ENCODE data around the gene RPS6KC1. TPM values are rescaled to one million over a fixed set of nuclear protein-coding genes. Genes with fewer than 3 reads are reported as not detected.
"Not testable (repeated sequence)": the region's sequence is repeated elsewhere in the genome, so short reads cannot be mapped to it uniquely, and the experiment has no call there.

Gene RPS6KC1
- total and polyA plus RNA-seq, 9 donors: 13.1 to 25.1 (median 18.4) TPM

DNA sequence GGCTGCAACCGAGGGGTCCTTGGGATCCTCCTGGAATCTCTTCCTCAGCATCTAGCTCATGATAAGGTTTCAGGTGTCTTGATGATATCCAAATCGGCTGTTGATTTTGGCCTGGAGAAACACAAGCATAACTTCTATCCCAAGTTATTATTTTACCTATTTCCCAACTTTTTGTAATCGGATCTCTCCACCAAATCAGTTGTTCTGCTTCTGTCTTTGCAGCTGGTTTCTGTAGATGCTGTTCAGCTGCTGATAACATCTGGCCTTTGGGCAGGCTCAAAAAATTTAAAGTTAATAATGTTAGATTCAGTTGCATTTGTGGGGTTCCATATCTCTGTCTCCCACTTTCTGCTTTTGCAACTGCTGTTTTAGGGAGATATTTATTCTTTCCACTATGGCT, 24.0 kb upstream of the RPS6KC1 start:
- H3K27ac ChIP-seq (ENCODE audit: low read length); H3K27me3 ChIP-seq (ENCODE audit: control insufficient read depth, insufficient read depth, low read length): not testable (repeated sequence)
- WGBS (ENCODE audit: insufficient coverage): no CpG with 5 or more reads among the region's 3 CpGs

DNA sequence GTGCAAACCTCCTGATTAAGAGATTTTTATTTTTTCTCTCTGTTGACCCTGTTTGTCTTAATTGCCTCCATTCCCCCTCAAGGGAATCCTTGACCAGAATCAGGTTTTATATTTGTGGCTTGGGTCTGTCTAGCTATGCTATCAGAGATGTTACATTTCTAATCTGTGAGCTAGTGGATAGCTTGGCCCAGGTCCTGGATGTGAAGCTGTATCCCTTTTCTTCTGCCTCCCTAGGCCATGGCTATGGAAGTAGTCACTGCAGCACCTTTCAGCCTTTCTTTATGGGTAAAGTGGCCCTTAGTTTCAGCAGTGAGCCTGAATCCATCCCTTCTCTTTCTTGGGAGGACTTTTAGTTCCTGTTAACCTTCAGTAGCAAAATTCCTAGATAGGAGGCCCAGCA, 18.4 kb upstream of the RPS6KC1 start:
- peaks cover 5% of the 10 kb centered on the region for H3K27me3 ChIP-seq (ENCODE audit: control insufficient read depth, insufficient read depth, low read length)
- no peak overlapping the region for H3K27ac ChIP-seq (ENCODE audit: low read length)
- H3K9me3 ChIP-seq (replicated peaks; ENCODE audit: control insufficient read depth, low read depth, low read length): no peaks in the 10 kb centered on the region
- H3K4me3 ChIP-seq (ENCODE audit: low read length): no peak overlapping the region
- no peaks in the 10 kb centered on the region for H3K4me1 ChIP-seq (ENCODE audit: control insufficient read depth, insufficient read depth, low read length)
- DNase-seq: no peak
- H3K36me3 ChIP-seq (ENCODE audit: control insufficient read depth, insufficient read depth, low read length): no peaks in the 10 kb centered on the region

More for the DNA sequence above, 24.0 kb upstream of the RPS6KC1 start:
- H3K36me3 ChIP-seq (ENCODE audit: control insufficient read depth, insufficient read depth, low read length); H3K4me3 ChIP-seq (ENCODE audit: low read length); H3K9me3 ChIP-seq (replicated peaks; ENCODE audit: control insufficient read depth, low read depth, low read length); DNase-seq; H3K4me1 ChIP-seq (ENCODE audit: control insufficient read depth, insufficient read depth, low read length): not testable (repeated sequence)

DNA sequence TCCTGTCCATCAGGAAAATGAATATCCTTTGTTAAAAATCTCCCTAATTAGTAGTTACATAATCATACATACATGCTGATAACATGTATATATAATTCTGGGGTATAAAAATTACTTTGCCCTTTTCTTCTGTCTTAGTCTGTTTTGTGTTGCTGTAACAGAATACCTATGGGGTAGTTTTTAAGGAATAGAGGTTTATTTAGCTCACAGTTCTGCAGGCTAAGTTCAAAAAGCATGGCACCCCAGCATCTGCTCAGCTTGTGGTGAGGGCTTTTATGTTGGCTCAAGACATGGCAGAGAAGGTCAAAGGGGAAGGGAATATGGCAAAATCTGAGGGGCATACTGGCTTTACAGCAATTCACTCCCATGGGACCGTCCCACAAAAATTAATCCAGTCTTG, 16.3 kb upstream of the RPS6KC1 start:
- Histone ChIP-seq H3K4me1 (ENCODE audit: control insufficient read depth, insufficient read depth, low read length) (no peaks in the 10 kb centered on the region), H3K9me3 (replicated peaks; ENCODE audit: control insufficient read depth, low read depth, low read length) (no peaks in the 10 kb centered on the region), H3K4me3 (ENCODE audit: low read length) (no peak overlapping the region), H3K27ac (ENCODE audit: low read length) (no peak overlapping the region), H3K36me3 (ENCODE audit: control insufficient read depth, insufficient read depth, low read length) (no peaks in the 10 kb centered on the region), H3K27me3 (ENCODE audit: control insufficient read depth, insufficient read depth, low read length) (peaks cover 5% of the 10 kb centered on the region)
- WGBS (ENCODE audit: insufficient coverage): 100% methylated on average over 1 of the region's 1 CpG
- no peak for DNase-seq

DNA sequence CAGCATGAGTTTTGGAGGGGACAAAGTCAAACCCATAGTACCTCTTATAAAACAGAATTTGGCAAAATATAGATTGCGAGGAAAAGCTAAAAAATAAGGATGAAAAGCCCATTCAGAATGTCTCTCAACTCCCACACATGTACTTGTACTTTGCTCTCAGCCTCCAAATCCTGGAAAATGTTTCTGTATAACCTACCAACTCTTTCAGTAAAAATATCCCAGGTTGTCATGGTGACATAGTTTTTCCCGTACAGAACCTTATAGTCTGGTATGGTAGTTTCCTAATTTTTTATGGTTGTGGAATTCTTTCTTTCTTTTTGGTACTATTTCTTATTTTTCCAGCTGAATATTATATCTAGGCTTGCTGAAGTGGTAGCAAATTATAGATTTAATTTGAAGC, 15.5 kb upstream of the RPS6KC1 start:
- no peaks in the 10 kb centered on the region for H3K4me1 ChIP-seq (ENCODE audit: control insufficient read depth, insufficient read depth, low read length)

DNA sequence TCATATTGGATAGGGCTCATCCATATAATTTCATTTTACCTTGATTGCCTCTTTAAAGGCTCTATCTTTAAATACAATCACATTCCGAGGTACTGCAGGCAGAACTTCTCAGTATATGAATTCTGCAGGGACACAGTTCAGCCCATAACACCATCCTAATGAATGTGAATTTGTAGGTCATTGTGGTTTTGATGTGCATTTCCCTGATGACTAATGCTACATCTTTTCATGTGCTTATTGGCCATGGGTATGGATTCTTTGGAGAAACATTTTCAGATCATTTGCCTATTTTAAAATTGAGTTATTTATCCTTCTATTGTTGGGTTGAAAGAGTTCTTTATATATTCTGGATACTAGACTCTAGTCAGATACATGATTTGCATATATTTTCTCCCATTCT, 9.6 kb upstream of the RPS6KC1 start:
- H3K9me3 ChIP-seq (replicated peaks; ENCODE audit: control insufficient read depth, low read depth, low read length): no peaks in the 10 kb centered on the region
- no peaks in the 10 kb centered on the region for H3K4me1 ChIP-seq (ENCODE audit: control insufficient read depth, insufficient read depth, low read length)
- no peaks in the 10 kb centered on the region for H3K36me3 ChIP-seq (ENCODE audit: control insufficient read depth, insufficient read depth, low read length)
- peaks cover 8% of the 10 kb centered on the region for H3K27me3 ChIP-seq (ENCODE audit: control insufficient read depth, insufficient read depth, low read length)
- no CpG with 5 or more reads among the region's 1 CpG for WGBS (ENCODE audit: insufficient coverage)
- H3K4me3 ChIP-seq (ENCODE audit: low read length): no peak overlapping the region
- no peak for DNase-seq
- no peak overlapping the region for H3K27ac ChIP-seq (ENCODE audit: low read length)

More for the DNA sequence above, 15.5 kb upstream of the RPS6KC1 start:
- WGBS (ENCODE audit: insufficient coverage): no CpG with 5 or more reads among the region's 2 CpGs
- DNase-seq: no peak
- peaks cover 3% of the 10 kb centered on the region for H3K27me3 ChIP-seq (ENCODE audit: control insufficient read depth, insufficient read depth, low read length)
- H3K36me3 ChIP-seq (ENCODE audit: control insufficient read depth, insufficient read depth, low read length): no peaks in the 10 kb centered on the region
- no peaks in the 10 kb centered on the region for H3K9me3 ChIP-seq (replicated peaks; ENCODE audit: control insufficient read depth, low read depth, low read length)
- no peak overlapping the region for H3K4me3 ChIP-seq (ENCODE audit: low read length)
- H3K27ac ChIP-seq (ENCODE audit: low read length): no peak overlapping the region

DNA sequence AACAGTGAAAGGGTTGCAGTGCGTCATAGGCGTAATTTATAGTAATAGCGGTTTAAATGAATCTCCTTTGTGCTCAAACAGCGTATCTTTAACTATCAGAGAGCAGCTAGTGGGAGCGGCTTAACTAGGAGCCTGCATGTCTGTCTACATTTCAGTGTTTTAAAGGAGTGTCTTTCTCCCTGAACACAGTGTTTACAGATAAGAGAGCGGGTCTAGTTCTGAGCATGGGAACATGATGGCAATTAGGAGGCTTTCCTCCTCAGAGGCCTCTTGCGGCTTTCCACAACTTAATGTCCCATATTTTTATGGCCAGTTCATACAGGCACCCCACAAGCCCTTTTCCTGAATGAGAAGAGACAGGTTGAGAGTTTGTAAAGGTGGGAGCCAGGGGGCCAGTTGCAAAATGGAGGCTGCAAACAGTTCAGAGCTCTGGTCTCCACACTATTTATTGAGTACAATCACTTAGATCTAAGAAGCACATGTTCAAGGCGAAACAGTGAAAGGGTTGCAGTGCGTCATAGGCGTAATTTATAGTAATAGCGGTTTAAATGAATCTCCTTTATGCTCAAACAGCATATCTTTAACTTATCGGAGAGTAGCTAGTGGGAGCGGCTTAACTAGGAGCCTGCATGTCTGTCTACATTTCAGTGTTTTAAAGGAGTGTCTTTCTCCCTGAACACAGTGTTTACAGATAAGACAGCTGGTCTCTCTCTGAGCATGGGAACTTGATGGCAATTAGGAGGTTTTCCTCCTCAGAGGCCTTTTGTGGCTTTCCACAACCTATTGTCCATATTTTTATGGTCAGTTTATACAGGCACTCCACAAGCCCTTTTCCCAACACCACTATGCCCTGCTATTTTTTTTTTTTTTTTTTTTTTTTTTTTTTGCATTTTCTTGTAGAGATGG, 5.5 kb upstream of the RPS6KC1 start:
- 100% methylated on average over 4 of the region's 13 CpGs for WGBS (ENCODE audit: insufficient coverage)
- DNase-seq; H3K9me3 ChIP-seq (replicated peaks; ENCODE audit: control insufficient read depth, low read depth, low read length); H3K4me1 ChIP-seq (ENCODE audit: control insufficient read depth, insufficient read depth, low read length); H3K27ac ChIP-seq (ENCODE audit: low read length); H3K36me3 ChIP-seq (ENCODE audit: control insufficient read depth, insufficient read depth, low read length); H3K4me3 ChIP-seq (ENCODE audit: low read length): not testable (repeated sequence)
- peaks cover 20% of the 10 kb centered on the region for H3K27me3 ChIP-seq (ENCODE audit: control insufficient read depth, insufficient read depth, low read length)

DNA sequence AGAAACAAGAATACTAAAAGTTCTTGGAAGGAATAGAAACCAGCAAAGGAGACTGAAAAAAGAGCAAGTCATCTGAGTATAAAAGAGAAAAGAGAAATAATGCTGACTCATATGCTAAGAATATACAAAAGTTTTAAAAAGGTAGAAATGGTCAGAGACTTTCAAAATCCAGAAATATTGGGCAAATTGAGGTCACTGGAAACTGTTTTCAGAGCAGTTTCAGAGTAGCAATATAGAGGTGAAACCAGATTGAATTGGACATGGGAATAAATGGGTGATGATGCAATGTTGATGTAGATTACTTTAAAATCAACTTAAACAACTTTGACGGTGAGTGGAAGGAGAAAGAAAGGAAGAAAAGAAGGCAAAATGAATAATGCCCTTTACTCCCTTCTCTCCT, 1.8 kb upstream of the RPS6KC1 start:
- WGBS (ENCODE audit: insufficient coverage): no CpG with 5 or more reads among the region's 1 CpG
- no peak overlapping the region for H3K4me3 ChIP-seq (ENCODE audit: low read length)
- H3K9me3 ChIP-seq (replicated peaks; ENCODE audit: control insufficient read depth, low read depth, low read length): no peaks in the 10 kb centered on the region
- no peak for DNase-seq
- H3K27me3 ChIP-seq (ENCODE audit: control insufficient read depth, insufficient read depth, low read length): peaks cover 19% of the 10 kb centered on the region
- H3K36me3 ChIP-seq (ENCODE audit: control insufficient read depth, insufficient read depth, low read length): no peaks in the 10 kb centered on the region
- no peak overlapping the region for H3K27ac ChIP-seq (ENCODE audit: low read length)
- H3K4me1 ChIP-seq (ENCODE audit: control insufficient read depth, insufficient read depth, low read length): peaks cover 6% of the 10 kb centered on the region

DNA sequence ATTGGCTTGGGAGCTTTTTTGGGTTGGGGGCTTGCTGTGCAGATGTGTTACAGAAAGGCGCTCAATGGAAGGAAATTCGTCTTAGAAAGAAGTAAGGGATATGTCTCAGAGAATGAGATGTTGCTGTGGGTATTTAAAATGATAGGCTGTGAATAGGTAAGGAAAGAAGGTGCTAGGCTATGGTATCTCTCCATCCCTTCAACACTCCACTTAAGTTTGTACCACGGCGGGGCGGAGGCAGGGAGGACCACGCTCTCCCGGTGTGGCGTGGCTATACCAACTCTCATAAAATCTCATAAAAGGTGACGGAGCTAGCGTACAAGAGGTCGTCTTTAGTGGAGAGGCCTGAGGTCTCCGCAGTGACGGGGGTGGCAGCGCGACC, 305 bp upstream of the RPS6KC1 start:
- Histone ChIP-seq H3K27ac (ENCODE audit: low read length) (peak overlapping the region; percentile 29), H3K4me3 (ENCODE audit: low read length) (peak overlapping the region; percentile 97), H3K9me3 (replicated peaks; ENCODE audit: control insufficient read depth, low read depth, low read length) (no peaks in the 10 kb centered on the region), H3K36me3 (ENCODE audit: control insufficient read depth, insufficient read depth, low read length) (no peaks in the 10 kb centered on the region), H3K4me1 (ENCODE audit: control insufficient read depth, insufficient read depth, low read length) (peaks cover 6% of the 10 kb centered on the region), H3K27me3 (ENCODE audit: control insufficient read depth, insufficient read depth, low read length) (peaks cover 13% of the 10 kb centered on the region)
- no peak for DNase-seq
- WGBS (ENCODE audit: insufficient coverage): 10% methylated on average over 7 of the region's 15 CpGs

DNA sequence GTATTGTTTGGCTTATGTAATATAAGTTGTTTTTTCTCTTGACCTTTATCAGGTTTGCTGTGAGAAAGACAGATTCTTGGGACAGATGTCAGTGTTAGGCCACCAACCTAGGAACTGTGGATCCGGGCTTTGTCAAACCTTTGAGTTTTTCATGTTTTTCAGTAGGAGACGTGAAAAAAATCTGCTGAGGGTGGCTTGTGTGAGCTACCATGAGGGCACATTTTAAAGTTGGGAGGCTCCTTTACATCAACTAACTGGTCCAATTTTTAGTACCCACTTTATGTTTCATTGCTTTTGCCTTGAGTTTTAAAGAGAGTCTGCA, 801 bp downstream of the RPS6KC1 start:
- peaks cover 6% of the 10 kb centered on the region for H3K4me1 ChIP-seq (ENCODE audit: control insufficient read depth, insufficient read depth, low read length)
- WGBS (ENCODE audit: insufficient coverage): 20% methylated on average over 1 of the region's 2 CpGs
- peak overlapping the region; percentile 97 for H3K4me3 ChIP-seq (ENCODE audit: low read length)
- DNase-seq: no peak
- H3K9me3 ChIP-seq (replicated peaks; ENCODE audit: control insufficient read depth, low read depth, low read length): no peaks in the 10 kb centered on the region
- no peaks in the 10 kb centered on the region for H3K36me3 ChIP-seq (ENCODE audit: control insufficient read depth, insufficient read depth, low read length)
- H3K27me3 ChIP-seq (ENCODE audit: control insufficient read depth, insufficient read depth, low read length): peaks cover 10% of the 10 kb centered on the region
- no peak overlapping the region for H3K27ac ChIP-seq (ENCODE audit: low read length)

DNA sequence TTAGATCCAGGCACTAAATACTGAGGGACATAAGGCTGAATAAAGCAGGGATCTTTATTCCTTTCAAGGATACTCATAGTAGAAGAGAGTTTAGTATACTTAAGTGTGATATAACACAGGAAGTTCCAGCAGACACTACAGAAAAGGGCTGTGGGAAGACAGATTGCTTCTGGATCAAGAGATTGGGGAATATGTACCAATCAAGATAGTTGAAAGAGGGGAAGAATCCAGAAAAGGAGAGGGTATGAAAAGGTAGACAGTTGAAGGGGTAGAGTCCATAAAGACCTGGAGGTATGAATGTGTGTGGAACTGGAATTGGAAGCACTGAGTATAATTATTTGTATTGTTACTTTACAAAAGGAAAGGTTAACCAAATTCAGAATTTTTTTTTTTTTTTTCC, 2.4 kb downstream of the RPS6KC1 start:
- Histone ChIP-seq H3K27ac (ENCODE audit: low read length) (no peak overlapping the region), H3K4me1 (ENCODE audit: control insufficient read depth, insufficient read depth, low read length) (peaks cover 6% of the 10 kb centered on the region), H3K36me3 (ENCODE audit: control insufficient read depth, insufficient read depth, low read length) (no peaks in the 10 kb centered on the region), H3K9me3 (replicated peaks; ENCODE audit: control insufficient read depth, low read depth, low read length) (no peaks in the 10 kb centered on the region), H3K27me3 (ENCODE audit: control insufficient read depth, insufficient read depth, low read length) (peaks cover under 1% of the 10 kb centered on the region), H3K4me3 (ENCODE audit: low read length) (no peak overlapping the region)
- DNase-seq: no peak

DNA sequence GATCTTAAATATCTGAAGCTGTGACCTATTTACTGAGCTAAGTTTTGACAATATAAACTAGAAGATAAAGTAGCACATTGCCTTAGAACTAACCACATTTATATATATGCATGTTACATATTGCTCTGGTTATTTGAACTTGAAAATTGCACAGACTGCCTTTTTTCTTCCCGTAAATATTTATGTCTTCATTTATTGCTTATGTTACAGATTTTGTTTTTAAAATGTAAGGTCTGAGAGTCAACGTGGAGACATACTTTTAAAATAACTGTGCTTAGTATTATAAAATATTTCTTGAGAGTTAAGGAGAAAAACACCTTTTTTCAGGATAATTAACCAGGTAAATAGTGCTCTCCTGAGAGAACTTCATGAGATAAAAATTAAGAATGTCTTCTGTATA, 3.1 kb downstream of the RPS6KC1 start:
- H3K9me3 ChIP-seq (replicated peaks; ENCODE audit: control insufficient read depth, low read depth, low read length): no peaks in the 10 kb centered on the region
- no CpG with 5 or more reads among the region's 2 CpGs for WGBS (ENCODE audit: insufficient coverage)

More for the DNA sequence above, 3.1 kb downstream of the RPS6KC1 start:
- no peak for DNase-seq
- H3K27me3 ChIP-seq (ENCODE audit: control insufficient read depth, insufficient read depth, low read length): no peaks in the 10 kb centered on the region
- no peak overlapping the region for H3K27ac ChIP-seq (ENCODE audit: low read length)
- no peak overlapping the region for H3K4me3 ChIP-seq (ENCODE audit: low read length)
- H3K36me3 ChIP-seq (ENCODE audit: control insufficient read depth, insufficient read depth, low read length): no peaks in the 10 kb centered on the region
- peaks cover 6% of the 10 kb centered on the region for H3K4me1 ChIP-seq (ENCODE audit: control insufficient read depth, insufficient read depth, low read length)

Data from muscle of leg (tissue), 11 donors.